Epithelial cell of esophagus (primary cell): ENCODE data around the gene PGLYRP4.

Source experiments
- DNase-seq: peaks from one replicate; pipeline ENCODE4 v3.0.0; 2010; ENCODE audit warnings: low read depth
- H3K4me3 ChIP-seq: 2 replicates; pipeline ENCODE4 v1.5.1; 2011; ENCODE audit warnings: mild to moderate bottlenecking, low read length, control low read depth
- CTCF ChIP-seq: IDR thresholded peaks from 2 replicates; pipeline ENCODE4 v1.5.1; 2011; ENCODE audit warnings: low read depth, mild to moderate bottlenecking, low read length, control low read depth, inconsistent platforms; ENCODE audit not compliant: insufficient read depth; ENCODE audit errors: missing control alignments

PGLYRP4 gene

GRCh38 chr1:153395136-153395685 lies 46.6 kb upstream of the PGLYRP4 start:
- no peak overlapping the region for H3K4me3 ChIP-seq
- DNase-seq = peak; percentile 84
- TF ChIP-seq CTCF = no peak

- H3K4me3 ChIP-seq = no peak overlapping the region
- no peak for TF ChIP-seq CTCF
- no peak for DNase-seq
These were observed 45.8 kb upstream of the PGLYRP4 start for GRCh38 chr1:153394391-153394790.

- DNase-seq = peak; percentile 51
- TF ChIP-seq CTCF = peak; percentile 4
- H3K4me3 ChIP-seq = no peak overlapping the region
These were observed 45.3 kb upstream of the PGLYRP4 start for GRCh38 chr1:153393926-153394325.

- no peak overlapping the region for H3K4me3 ChIP-seq
- DNase-seq = no peak
- TF ChIP-seq CTCF = no peak
These were observed 44.2 kb upstream of the PGLYRP4 start for GRCh38 chr1:153392822-153393221.

- no peak for TF ChIP-seq CTCF
- no peak for DNase-seq
- no peak overlapping the region for H3K4me3 ChIP-seq
These were observed 43.6 kb upstream of the PGLYRP4 start for GRCh38 chr1:153392258-153392657.

GRCh38 chr1:153390938-153391710 lies 42.5 kb upstream of the PGLYRP4 start, which contains the start of gene S100A8:
Gene S100A8 (minus strand): TSS chr1:153391073. CDS start chr1:153390535, 538 bp downstream.
- TF ChIP-seq CTCF = no peak
- peak; percentile 93 for DNase-seq
- peak within 1 kb of the TSS; percentile 48 for H3K4me3 ChIP-seq
